Stimulated activated CD8-positive, alpha-beta memory T cell treated with anti-CD3 and anti-CD28 coated beads, Interleukin-7, amount 100 ng/mL, for 1 hour (primary cell): ENCODE results near the gene TJP1.
"Not testable (repeated sequence)": the region's sequence is repeated elsewhere in the genome, so short reads cannot be mapped to it uniquely, and the experiment has no call there.

Experiments
- DNase-seq, 2 donors: peaks; one replicate each; pipeline ENCODE4 v3.0.0-alpha.2; 2020; ENCODE audit warnings: low read depth in 2 of 2

The TJP1 gene

DNA sequence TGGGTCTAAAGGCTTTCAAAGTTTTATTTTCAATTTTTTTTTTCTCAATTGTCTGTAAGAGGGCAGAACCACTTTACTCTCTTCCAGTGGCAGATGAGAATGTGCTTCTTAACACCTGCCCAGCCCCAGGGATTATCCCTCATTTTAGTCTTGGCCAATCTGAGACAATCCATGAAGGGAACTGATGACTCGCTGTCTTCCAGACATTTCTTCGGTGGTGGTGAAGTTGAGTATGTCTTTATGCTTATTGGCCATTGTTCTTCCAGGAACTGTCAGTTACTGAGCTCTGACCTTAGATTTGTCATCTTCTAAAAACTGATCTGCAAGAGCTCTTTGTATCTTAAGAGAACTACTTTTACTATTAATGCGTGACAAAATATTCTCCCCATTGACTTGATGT is 139.5 kb downstream of the TJP1 start:
- no peak for DNase-seq

- no peak for DNase-seq
Measured at GRCh38 chr15:29682361-29682760, 139.9 kb downstream of the TJP1 start.

- no peak for DNase-seq
Measured at GRCh38 chr15:29681946-29682345, 140.3 kb downstream of the TJP1 start.

DNA sequence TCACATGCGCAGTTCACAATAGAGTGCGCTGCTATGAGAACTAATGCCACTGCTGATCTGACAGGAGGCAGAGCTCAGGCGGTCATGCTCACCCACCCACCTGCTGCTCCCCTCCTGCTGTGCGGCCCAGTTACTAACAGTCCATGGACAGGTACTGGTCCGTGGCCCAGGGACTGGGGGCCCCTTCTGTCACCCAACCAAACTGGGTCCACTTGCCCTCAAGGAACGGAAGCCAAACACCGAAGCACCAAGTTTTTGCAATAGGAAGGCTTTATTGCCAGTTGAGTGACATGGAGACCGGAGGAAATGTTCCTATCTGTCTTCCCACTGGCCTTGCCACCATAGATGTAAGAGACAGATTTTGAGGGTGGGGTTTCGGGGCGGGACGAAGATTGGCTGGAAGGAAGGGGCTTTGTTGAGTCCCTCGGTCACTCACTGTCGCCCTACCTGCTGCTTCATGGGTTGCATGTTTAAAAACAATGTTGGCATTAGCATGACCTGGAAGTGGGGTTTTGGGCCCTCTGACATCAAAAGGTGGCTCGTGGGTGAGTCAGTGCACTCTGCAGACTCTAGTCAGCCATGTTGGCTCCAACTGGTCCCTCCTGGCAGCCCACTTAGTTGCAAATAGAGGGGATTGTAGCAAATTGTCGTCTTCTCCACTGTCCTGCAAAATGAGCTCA is 141.0 kb downstream of the TJP1 start:
- no peak for DNase-seq

DNA sequence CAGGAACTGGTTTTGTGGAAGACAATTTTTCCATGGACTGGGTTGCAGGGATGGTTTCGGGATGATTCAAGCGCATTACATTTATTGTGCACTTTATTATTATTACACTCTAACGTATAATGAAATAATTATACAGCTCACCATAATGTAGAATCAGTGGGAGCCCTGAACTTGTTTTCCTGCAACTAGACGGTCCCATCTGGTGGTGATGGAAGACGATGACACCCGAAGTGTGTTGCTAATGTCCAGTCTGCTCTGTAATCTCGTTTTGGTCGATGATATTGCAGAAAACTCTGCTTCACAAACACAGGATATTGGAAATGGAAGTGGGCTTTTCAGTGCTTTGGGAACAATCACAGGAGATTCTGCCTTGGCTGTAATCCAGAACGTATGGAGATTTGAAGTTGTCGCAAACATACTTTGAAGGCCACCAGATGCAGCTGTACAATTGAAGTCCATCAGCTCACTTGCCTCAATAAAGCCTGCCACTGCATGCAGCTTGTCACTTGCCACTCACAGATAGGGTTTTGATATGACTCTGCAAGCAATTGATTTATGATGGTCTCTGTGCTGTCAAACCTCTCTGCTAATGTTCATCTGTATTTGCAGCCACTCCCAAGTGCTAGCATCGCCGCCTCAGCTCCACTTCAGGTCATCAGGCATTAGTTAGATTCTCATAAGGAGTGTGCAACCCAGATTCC is 141.7 kb downstream of the TJP1 start:
- no peak for DNase-seq

DNA sequence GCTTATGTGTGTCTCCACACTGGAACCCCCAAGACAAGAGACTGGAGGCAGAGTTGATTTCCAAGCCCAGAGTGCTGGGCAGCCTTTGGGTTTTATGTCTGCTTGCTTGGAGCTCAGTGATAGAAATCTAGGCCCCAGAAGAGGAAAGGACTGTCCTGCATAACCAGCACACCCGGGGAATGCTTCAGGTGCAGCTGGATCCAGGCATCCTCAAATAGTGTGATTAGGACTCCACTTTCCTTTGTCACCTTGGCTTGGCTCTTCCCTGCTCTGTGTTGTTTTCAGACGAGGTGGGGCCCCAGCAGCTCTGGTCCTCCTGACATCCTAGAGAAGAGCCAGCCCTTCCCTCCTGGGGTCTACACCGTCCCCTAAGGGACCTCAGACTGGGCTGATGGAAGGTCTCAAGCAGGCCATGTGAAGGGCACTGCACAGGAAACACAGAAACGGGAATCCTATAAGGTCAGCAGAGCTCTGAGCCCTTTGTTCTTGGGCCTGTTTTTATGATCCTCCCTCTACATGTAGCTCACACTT is 143.7 kb downstream of the TJP1 start:
- no peak for DNase-seq

GRCh38 chr15:29677871-29678461 is 144.3 kb downstream of the TJP1 start:
- DNase-seq, result no peak

DNA sequence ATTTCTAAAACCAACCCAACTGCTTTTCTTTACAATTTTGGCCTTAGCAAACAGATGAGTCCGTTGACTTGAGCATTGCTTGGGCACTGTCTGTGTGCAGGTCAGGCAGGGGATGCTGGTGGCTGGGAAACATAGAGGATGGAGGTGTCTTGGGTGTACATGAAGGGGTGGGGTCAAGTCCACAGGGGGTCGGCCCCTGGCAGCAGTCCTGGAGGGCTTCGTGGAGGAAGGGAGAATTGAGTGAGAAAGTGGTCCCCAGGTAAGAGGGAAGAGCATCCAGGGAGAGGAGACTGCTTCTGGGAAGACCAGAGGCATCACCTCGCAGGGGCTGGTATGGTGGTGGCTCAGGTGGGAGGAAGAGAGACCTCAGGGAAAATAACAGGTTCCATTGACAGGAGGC is 144.8 kb downstream of the TJP1 start:
- no peak for DNase-seq

- DNase-seq, result no peak
Measured at GRCh38 chr15:29676961-29677402, 145.3 kb downstream of the TJP1 start.

DNA sequence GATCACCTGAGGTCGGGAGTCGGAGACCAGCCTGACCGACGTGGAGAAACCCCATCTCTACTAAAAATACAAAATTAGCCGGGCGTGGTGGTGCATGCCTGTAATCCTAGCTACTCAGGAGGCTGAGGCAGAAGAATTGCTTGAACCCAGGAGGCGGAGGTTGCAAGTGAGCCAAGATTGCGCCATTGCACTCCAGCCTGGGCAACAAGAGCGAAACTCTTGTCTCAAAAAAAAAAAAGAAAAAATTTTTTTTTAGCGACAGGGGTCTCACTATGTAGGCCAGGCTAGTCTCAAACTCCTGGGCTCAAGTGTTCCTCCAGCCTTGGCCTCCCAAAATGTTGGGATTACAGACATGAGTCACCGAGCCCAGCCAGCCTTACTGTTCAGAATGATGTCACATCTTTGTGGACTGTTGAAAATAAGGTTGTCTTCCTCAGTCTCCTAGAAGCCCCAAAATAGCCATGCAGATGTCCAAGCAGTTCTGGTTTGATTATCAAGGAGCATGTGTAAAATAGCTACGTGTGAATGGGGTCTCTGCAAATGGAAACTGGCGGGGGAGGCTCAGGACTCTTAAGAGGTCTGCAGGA is 145.8 kb downstream of the TJP1 start:
- not testable (repeated sequence) for DNase-seq

DNA sequence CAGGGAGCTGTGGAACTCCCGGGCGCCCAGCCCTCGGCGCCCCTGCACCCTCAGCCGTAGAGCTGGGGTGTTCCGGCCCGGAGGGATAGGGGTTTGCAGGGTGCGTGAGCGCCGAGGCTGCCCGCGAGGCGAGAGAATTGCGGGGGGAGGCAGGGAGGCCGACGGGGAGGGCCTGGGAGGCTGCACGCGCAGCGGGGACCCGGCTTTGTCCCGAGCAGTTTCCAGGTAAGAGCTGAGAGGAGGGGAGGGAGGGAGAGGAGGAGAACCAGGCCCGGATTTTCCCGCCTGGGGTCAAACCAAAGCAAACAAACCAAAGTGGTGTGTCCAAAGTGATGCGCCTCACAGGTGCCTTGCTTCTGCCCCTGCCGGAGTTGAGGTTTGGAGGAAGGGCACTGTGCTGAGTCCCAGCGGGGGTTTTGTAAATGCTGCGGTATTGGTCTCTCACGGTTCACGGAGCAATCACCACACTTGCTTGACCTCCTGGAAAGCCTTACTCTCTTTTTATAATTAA is 146.4 kb downstream of the TJP1 start:
- no peak for DNase-seq

DNA sequence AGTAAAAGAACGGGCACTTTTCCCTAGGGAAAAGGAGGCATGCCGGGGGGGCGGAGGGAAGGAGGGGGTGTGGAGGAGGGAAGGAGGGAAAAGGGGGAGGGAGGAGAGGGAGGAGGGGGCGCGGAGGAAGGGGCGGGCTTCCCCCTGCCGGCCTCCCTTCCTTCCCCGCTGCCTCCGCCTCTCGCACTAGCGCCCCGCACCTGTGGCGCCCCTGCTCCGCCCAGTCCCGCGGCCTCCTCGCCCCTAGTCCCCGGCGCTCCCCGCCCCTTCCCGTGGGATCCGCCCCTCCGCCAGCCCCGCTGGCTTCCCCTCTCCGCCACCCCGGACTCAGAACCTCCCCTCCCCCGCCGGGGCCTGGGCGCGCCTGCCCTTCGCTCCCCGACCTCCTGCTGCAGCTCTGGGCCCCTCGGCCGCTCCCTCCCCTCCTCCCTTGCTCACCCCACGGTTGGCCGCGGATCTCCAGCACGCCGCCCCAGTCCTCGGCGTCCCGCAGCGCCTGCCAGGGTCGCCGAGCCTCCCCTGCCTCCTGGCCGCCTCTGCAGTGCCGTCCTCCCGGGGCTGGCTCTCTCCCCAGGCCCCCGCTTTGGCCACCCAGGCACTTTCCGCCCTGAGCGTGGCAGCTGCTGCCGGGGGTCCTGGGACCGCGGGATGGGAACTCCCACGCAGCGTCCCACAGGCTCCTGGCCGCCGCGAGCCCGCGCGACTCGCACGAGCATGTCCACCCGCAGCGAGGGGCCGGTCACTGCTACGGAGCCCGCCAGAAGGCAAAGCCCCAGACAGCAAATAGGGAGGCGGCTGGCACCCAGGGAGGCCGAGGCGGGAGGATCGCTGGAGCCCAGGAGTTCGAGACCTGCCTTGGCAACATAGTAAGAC is 147.4 kb downstream of the TJP1 start:
- no peak for DNase-seq

DNA sequence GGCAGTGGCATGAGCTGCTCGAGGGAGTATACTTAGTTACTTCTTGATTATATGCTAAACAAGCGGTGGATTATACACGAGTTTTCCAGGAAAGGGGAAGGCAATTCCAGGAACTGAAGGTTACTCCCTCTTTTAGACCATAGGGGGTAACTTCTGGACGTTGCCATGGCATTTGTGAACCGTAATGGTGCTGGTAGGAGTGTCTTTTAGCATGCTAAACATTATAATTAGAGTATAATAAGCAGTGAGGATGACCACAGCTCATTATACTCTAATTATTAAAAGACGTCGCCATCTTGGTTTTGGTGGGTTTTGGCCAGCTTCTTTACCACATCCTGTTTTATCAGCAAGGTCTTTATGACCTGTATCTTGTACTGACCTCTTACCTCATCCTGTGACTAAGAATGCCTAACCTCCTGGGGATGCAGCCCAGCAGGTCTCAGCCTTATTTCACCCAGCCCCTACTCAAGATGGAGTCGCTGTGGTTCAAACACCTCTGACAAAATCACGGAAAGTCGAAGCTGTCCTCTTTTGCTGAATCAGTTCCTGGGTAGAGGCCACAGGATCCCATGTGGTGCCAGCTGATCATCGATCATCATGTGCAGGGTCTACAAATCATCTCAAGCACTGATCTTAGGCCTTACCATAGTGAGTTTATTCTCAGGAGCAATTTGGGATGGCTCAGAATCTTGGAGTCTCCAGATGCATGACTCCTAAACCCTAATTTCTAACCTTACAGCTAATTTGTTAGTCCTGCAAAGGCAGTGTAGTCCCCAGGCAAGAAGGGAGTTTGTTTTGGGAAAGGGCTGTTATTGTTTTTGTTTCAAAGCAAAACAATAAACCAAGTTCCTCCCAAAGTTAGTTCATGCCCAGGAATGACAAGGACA is 149.1 kb downstream of the TJP1 start:
- no peak for DNase-seq

- no peak for DNase-seq
Measured at GRCh38 chr15:29672446-29672845, 149.8 kb downstream of the TJP1 start.

- DNase-seq, result not testable (repeated sequence)
Measured at GRCh38 chr15:29672046-29672445, 150.2 kb downstream of the TJP1 start.

- DNase-seq, result no peak
Measured at GRCh38 chr15:29670998-29671981, 151.0 kb downstream of the TJP1 start.

DNA sequence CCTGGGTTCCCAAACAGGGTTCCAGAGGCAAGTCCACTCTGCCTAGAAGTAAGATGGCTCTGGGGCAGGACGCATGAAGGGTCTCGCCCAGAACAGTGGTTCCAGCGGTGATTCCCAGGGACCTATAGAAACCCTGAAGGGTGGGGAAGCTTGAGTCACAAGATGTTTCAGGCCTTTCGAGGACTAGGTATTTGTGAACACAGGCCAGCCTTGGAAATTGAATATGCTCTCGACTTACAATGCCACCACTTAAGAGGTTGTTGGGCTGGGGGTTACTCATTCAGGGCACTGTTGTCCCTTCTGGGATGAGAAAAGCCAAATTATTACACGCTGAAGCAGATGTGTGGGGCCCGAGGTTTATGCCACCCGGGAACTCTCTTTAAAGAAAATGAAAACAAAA is 152.0 kb downstream of the TJP1 start:
- no peak for DNase-seq

DNA sequence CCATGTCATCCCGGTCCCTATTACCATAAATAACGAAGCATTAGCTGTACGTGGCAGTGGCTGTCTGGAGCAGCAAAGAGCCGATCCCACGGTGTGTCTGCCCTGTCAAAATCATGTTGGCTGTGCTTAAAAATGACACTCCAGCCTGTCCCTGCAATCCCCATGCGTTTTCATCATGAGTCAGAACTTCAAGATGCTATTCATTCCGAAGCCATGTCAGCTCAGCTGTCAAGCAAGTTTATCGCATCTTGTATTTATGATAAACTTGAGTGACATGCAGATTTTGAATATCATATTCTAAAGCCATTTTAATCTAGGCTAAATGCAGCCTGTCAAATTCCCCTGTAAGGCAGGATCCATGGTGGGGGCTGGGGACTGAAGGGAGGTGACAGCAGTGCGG is 152.4 kb downstream of the TJP1 start:
- DNase-seq, result no peak

DNA sequence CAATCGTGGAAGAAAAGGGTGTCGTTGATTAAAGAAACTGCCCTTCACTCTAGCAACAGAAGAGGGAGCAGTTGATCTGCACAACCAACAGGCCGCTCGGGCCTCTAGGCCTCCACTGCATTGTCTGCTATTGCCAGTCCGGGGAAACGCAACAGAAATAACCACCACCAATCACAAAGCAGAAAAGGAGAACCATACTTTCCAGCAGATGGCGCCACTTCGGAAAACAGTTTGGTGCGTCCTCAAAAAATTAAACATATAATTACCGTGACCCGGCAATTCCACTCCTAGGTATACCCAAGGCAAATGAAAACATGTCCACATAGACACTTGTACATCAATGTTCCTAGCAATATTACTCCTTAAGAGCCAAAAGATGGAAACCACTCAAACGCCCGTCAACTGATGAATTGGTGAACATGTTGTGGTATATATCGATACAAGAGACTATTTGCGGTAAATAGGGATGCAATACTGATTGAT is 154.1 kb downstream of the TJP1 start:
- DNase-seq, result no peak
